ENCODE data around the gene SELENOT.

SELENOT gene

DNA sequence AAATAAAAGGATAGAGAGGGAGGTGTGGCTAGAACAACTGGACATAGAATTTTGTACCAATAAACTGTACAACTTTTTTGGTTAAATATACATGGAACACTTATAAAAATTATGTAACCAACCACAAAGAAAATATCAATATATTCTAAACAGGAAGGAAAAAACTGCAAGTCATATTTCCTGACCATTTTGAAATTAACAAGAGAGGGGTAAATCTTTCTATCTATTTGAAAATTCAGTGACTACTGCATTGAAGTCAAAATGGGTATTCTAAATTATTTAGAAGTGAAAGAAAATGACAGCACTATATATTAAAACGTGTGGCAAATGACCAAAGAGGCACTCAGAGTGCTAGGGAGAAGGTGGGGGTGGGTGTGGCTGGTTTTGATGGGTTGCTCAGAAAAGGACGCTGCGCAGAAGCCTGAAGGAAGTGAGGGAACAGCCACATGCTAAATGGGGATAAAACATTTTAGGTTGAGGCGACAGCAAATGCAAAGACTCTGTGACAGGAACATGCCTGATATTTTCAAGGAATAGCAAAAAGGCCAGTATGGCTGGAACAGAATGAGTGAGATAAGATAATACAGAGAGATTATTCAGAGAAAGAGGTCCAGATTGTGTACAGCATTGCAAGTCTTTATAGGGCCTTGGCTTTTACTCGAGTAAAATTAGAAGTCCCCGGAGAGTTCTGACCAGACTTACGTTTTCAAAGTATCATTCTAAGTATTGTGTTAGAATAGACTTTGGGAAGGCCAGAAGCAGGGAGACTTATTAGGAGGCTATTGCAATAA lies 59.5 kb downstream of the SELENOT start:
- no peak for DNase-seq (ENCODE audit: low read depth)

GRCh38 chr3:150663461-150663860 lies 60.3 kb downstream of the SELENOT start:
- no peak for DNase-seq (ENCODE audit: low read depth)

DNA sequence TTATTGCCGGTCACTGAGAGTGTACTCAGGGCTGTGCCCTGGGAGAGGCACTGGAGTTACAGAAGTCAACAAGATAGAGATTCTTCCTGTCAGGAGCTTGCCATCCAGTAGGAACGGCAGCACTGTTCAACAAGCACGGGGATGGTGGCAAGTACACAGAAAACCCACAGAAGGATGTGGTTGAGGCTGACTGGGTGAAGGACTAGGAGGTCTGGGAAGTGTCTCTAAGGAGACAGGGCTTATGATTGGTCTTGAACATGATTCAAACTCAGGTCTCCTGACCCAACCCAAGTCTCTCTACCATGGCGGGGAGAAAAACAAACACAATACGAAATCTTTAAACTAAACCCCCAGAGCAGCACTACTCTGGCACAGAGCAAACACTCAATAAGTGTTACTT lies 63.0 kb downstream of the SELENOT start:
- no peak for DNase-seq (ENCODE audit: low read depth)

GRCh38 chr3:150673966-150674365 lies 70.8 kb downstream of the SELENOT start:
- no peak for DNase-seq (ENCODE audit: low read depth)

- no peak for DNase-seq (ENCODE audit: low read depth)
These were observed 72.5 kb downstream of the SELENOT start for GRCh38 chr3:150675587-150675986.
